A673 (cell line): Measurements from ENCODE around the gene RXRB.

Experiments used
- CTCF ChIP-seq: fragments of 300-800, 200-600 bp; sonication (generic); conservative IDR thresholded peaks from 2 replicates; pipeline ENCODE4 v1.5.1; 2017; ENCODE audit warnings: low read depth, mild to moderate bottlenecking, antibody characterized with exemption, low read length, moderate library complexity, mixed read lengths
- EZH2 ChIP-seq: fragments of 200-600 bp; sonication (generic); IDR thresholded peaks from 2 replicates; pipeline ENCODE4 v1.6.1; 2017; ENCODE audit warnings: borderline replicate concordance, low read depth, mild to moderate bottlenecking, mixed read lengths, antibody characterized with exemption, low read length; ENCODE audit not compliant: poor library complexity, severe bottlenecking

GRCh38 chr6:33217246-33217645, 16.8 kb upstream of the RXRB start:
- TF ChIP-seq EZH2 (no peak), CTCF (no peak)
